ENCODE data around the gene ACTG2. TPM values are rescaled to one million over a fixed set of nuclear protein-coding genes. Genes with fewer than 3 reads are reported as not detected.

The ACTG2 gene
- total and polyA plus RNA-seq, 7 donors: 0.44 to 4.0 (median 2.7) TPM

GRCh38 chr2:73894877-73895276 lies 2.1 kb downstream of the ACTG2 start:
- ATAC-seq: no peak
- TF ChIP-seq, protein P1, sequence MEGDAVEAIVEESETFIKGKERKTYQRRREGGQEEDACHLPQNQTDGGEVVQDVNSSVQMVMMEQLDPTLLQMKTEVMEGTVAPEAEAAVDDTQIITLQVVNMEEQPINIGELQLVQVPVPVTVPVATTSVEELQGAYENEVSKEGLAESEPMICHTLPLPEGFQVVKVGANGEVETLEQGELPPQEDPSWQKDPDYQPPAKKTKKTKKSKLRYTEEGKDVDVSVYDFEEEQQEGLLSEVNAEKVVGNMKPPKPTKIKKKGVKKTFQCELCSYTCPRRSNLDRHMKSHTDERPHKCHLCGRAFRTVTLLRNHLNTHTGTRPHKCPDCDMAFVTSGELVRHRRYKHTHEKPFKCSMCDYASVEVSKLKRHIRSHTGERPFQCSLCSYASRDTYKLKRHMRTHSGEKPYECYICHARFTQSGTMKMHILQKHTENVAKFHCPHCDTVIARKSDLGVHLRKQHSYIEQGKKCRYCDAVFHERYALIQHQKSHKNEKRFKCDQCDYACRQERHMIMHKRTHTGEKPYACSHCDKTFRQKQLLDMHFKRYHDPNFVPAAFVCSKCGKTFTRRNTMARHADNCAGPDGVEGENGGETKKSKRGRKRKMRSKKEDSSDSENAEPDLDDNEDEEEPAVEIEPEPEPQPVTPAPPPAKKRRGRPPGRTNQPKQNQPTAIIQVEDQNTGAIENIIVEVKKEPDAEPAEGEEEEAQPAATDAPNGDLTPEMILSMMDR (IDR thresholded peaks at IDR 0.05): no peak

DNA sequence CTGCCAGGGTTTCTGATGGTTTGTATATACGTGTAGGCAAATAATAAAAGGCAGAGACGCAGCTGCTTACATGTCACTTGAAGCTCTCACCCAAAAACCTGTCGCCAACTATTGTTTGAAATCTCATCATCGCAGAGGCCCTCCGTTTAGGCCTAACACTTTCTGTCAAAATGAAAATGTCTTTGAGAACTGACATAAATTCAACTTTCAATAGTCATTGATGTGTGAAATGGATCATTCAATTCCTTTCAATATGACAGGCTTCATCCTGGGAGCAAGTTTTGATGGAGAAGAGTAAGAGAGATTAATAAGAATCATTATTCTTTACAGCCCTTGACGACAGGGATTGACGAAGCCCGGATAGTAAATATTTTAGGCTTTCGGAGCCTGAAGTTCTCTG lies 2.7 kb downstream of the ACTG2 start:
- DNase-seq (no peak), ATAC-seq (no peak)
- H3K27ac ChIP-seq: no peak overlapping the region
- intact Hi-C loops (cut with DNase I): no loop called here
- H3K4me3 ChIP-seq: no peak overlapping the region
- TF ChIP-seq, protein P1 (IDR thresholded peaks at IDR 0.05): no peak
- no peaks in the 10 kb centered on the region for H3K9me3 ChIP-seq
- H3K36me3 ChIP-seq (ENCODE audit: insufficient read depth in 1 of 2, low read depth in 1 of 2): no peaks in the 10 kb centered on the region
- 75 to 88% (median 79%) methylated on average over 9 of the region's 9 CpGs for WGBS, 3 donors
- no peaks in the 10 kb centered on the region for H3K4me1 ChIP-seq
- no peaks in the 10 kb centered on the region for H3K27me3 ChIP-seq (ENCODE audit: insufficient read depth in 3 of 3, low read length in 2 of 3)

More at GRCh38 chr2:73894877-73895276, 2.1 kb downstream of the ACTG2 start:
- Histone ChIP-seq H3K4me3 (no peak overlapping the region), H3K4me1 (no peaks in the 10 kb centered on the region), H3K27me3 (ENCODE audit: insufficient read depth in 3 of 3, low read length in 2 of 3) (no peaks in the 10 kb centered on the region), H3K36me3 (ENCODE audit: insufficient read depth in 1 of 2, low read depth in 1 of 2) (no peaks in the 10 kb centered on the region), H3K9me3 (no peaks in the 10 kb centered on the region), H3K27ac (no peak overlapping the region)
- WGBS, 3 donors: 73 to 84% (median 77%) methylated on average over 6 of the region's 6 CpGs
- intact Hi-C loops (cut with DNase I): no loop called here
- DNase-seq: no peak

DNA sequence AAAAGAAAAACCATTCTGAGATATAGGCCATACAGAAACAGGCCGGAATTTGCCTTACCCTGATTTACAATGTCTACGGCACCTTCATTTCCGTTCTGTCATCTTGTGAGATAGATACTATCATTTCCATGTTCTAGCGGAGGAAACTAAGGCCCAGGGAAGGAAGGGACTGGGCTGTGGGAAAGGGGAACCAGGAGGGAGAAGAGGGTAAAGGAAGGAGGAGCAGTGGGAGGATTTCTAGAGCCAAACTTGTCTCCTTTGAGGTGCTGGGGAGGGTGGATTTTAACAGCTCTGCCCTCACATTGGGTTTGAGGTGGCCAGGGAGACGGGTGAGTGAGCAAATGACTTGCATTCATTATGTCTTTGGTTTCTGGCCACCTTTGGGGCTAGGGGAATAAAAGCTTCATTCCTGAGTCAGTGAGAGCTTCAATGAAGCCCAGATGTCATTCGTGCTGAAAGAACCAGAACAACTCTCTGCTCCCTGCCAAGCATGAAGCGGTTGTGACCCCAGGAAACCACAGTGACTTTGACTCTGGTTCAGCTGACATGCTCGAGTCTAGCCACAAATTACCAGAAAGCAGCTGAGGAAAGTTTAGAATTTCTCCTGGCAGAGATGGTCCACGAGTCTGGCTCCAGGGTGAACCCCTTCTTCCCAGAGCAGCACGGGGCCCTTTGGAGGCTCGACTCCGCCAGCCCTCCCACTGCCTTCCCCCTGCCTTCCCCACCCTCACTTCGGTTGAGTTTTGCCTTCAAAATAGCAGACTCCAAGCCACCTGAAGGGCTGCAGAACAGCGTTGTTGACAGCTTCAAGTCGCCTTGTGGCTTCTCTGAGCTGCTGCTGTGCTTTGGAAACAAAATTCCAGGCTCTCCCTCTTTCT lies 3.8 kb downstream of the ACTG2 start:
- intact Hi-C loops (cut with DNase I): no loop called here
- Histone ChIP-seq H3K36me3 (ENCODE audit: insufficient read depth in 1 of 2, low read depth in 1 of 2) (no peaks in the 10 kb centered on the region), H3K4me3 (no peak overlapping the region), H3K27me3 (ENCODE audit: insufficient read depth in 3 of 3, low read length in 2 of 3) (no peaks in the 10 kb centered on the region), H3K9me3 (no peaks in the 10 kb centered on the region), H3K4me1 (no peaks in the 10 kb centered on the region), H3K27ac (no peak overlapping the region)
- TF ChIP-seq, protein P1 (IDR thresholded peaks at IDR 0.05): no peak
- DNase-seq (no peak), ATAC-seq (no peak)
- WGBS, 3 donors: 53 to 54% (median 53%) methylated on average over 15 of the region's 15 CpGs

DNA sequence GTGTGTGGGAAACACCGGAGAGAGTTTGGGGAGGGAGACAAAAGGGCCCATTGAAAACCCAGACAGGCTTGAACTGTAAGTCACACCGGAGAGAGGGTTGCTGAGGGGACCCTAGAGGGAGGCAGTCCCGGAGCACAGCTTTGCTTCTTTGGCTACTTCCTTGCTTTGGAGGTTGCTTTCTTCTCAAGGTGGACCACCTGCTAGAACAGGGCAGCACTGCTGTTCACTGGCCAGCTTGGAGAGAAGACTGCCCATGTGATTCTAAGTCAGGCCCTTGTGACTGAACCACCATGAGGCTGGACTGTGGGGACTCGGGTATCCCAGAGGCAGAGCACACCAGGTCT lies 4.4 kb downstream of the ACTG2 start:
- ATAC-seq (no peak), DNase-seq (no peak)
- Histone ChIP-seq H3K4me1 (no peaks in the 10 kb centered on the region), H3K4me3 (no peak overlapping the region), H3K27me3 (ENCODE audit: insufficient read depth in 3 of 3, low read length in 2 of 3) (no peaks in the 10 kb centered on the region), H3K36me3 (ENCODE audit: insufficient read depth in 1 of 2, low read depth in 1 of 2) (no peaks in the 10 kb centered on the region), H3K27ac (no peak overlapping the region), H3K9me3 (no peaks in the 10 kb centered on the region)
- intact Hi-C loops (cut with DNase I): no loop called here
- TF ChIP-seq, protein P1 (IDR thresholded peaks at IDR 0.05): no peak
- 53 to 56% (median 56%) methylated on average over 4 of the region's 4 CpGs for WGBS, 3 donors

- intact Hi-C loops (cut with DNase I): no loop called here
- ATAC-seq: no peak
- Histone ChIP-seq H3K27me3 (ENCODE audit: insufficient read depth in 3 of 3, low read length in 2 of 3) (no peaks in the 10 kb centered on the region), H3K4me3 (no peak overlapping the region), H3K9me3 (no peaks in the 10 kb centered on the region), H3K27ac (no peak overlapping the region), H3K4me1 (no peaks in the 10 kb centered on the region), H3K36me3 (ENCODE audit: insufficient read depth in 1 of 2, low read depth in 1 of 2) (no peaks in the 10 kb centered on the region)
- WGBS, 3 donors: 71 to 84% (median 74%) methylated on average over 6 of the region's 6 CpGs
- no peak for DNase-seq
- TF ChIP-seq, protein P1 (IDR thresholded peaks at IDR 0.05): no peak
These were observed 5.1 kb downstream of the ACTG2 start for GRCh38 chr2:73897934-73898333.
